Epithelial cell of proximal tubule (primary cell): ENCODE results near the gene PDE4D. TPM values are rescaled to one million over a fixed set of nuclear protein-coding genes. Genes with fewer than 3 reads are reported as not detected.
"Not testable (repeated sequence)": the region's sequence is repeated elsewhere in the genome, so short reads cannot be mapped to it uniquely, and the experiment has no call there.

Experiments used
- DNase-seq: peaks from one replicate; pipeline ENCODE4 v3.0.0-alpha.2; 2011; ENCODE audit warnings: low read depth
- H3K4me3 ChIP-seq: 2 replicates; pipeline ENCODE4 v1.5.1; 2011; ENCODE audit warnings: low read depth, mild to moderate bottlenecking, low read length
- CTCF ChIP-seq: conservative IDR thresholded peaks from 2 replicates; pipeline ENCODE4 v1.5.1; 2012; ENCODE audit warnings: low read depth, mild to moderate bottlenecking, low read length
- total RNA-seq: library from RNA; depleted of rRNA; stranded (reverse); fragments of >200 nt; gene quantifications from 2 replicates; pipeline ENCODE4 v1.2.3, GENCODE V29; 2015

Gene PDE4D
- total RNA-seq, 1 donor from 2014 or later, result 18.4 TPM

DNA sequence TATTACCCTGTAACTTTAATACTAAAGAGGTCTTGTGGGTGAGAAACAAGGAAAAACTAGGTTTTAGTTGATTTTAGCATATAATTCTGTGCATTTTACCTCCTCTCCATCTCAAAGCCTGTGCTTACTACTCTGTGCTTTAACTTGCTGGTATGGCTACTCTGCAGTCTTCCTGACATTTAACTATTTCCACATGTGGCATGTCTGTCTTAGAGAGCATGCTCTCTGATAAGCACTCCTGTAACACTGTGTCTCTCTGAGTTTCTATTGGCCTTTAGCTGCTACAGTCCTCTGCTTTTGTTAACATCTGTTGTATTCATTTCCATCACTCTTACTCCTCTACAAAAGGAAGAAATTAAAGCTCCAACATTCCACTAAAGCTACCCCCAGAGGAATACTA, 892.4 kb downstream of the PDE4D start:
- H3K4me3 ChIP-seq, result no peak overlapping the region
- no peak for TF ChIP-seq CTCF
- DNase-seq, result no peak

GRCh38 chr5:59000211-59000610, 893.3 kb downstream of the PDE4D start:
- no peak overlapping the region for H3K4me3 ChIP-seq
- no peak for TF ChIP-seq CTCF
- no peak for DNase-seq

DNA sequence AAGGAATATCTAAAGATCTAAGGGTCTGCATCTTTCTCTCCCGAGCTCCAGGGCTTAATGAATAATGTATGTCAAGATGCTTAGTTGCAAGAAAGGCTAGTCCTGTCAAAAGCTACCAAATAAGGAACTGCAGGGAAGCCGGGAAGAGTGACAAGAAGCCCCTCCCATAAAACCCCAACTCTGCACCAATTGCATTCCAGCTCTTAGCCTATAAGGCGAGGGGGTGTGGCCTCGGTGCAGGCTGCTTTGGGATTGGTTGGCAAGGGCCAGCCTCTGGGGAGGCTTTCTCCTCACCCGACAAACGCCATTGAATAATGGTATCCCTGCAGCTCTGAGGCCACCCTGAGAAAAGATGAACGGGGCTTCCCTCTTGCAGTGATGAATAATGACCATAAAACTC, 893.7 kb downstream of the PDE4D start:
- no peak for TF ChIP-seq CTCF
- no peak for DNase-seq
- H3K4me3 ChIP-seq, result no peak overlapping the region

- DNase-seq, result no peak
- no peak for TF ChIP-seq CTCF
- no peak overlapping the region for H3K4me3 ChIP-seq
These were observed 895.0 kb downstream of the PDE4D start for GRCh38 chr5:58998544-58998943.

DNA sequence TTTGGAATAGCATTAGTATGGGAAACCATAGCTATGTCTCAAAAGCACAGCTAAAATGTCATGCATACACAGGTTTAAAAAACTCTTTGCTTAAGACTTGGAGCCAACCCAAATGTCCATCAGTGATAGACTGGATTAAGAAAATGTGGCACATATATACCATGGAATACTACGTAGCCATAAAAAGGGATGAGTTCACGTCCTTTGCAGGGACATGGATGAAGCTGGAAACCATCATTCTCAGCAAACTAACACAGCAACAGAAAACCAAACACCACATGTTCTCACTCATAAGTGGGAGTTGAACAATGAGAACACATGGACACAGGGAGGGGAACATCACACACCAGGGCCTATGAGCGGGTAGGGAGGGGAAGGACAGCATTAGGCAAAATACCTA, 897.7 kb downstream of the PDE4D start:
- not testable (repeated sequence) for H3K4me3 ChIP-seq, DNase-seq

DNA sequence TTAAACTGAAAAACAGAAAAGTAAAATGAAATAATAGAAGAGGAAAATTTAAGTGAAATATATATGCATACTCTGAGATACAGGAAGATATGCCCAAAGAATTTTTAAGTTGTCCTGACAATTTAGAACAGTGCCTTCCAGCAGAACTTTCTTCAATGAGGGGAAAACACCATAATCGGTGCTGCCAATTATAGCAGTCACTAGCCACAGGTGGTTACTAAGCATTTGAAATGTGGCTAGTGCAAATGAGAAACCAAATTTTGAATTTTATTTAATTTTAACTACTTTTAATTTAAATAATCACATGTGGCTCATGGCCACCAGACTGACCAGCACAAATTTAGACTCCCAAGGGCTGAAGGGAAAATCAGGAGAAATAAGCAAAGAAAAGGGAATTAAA, 900.1 kb downstream of the PDE4D start:
- no peak for DNase-seq
- no peak for TF ChIP-seq CTCF
- H3K4me3 ChIP-seq, result no peak overlapping the region

GRCh38 chr5:58988938-58989337, 904.6 kb downstream of the PDE4D start:
- no peak for DNase-seq
- H3K4me3 ChIP-seq, result no peak overlapping the region
- TF ChIP-seq CTCF, result no peak

DNA sequence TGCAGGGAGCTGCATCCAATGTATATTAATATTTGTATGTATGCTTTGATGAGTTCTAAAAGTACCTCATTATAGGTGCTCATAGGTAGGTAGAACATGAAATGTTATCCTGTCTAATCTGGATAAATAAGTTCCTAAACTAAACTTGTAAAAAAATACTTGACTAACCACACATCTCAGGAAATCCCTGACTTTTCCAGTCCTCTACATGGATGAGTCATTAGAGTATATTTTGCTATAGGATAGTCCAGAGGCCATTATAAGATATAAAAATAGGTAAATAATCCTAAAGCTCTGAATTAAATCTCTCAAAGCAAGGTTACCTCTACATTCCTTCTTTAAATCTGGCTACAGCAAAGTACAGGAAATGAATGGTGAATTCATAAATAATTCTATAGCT, 906.3 kb downstream of the PDE4D start:
- no peak for DNase-seq
- TF ChIP-seq CTCF, result no peak
- H3K4me3 ChIP-seq, result no peak overlapping the region
